ENCODE data around the gene SYNGR3. TPM values are rescaled to one million over a fixed set of nuclear protein-coding genes. Genes with fewer than 3 reads are reported as not detected.

The SYNGR3 gene
- polyA plus RNA-seq, 1 donor from 2014 or later = 61.0 TPM

DNA sequence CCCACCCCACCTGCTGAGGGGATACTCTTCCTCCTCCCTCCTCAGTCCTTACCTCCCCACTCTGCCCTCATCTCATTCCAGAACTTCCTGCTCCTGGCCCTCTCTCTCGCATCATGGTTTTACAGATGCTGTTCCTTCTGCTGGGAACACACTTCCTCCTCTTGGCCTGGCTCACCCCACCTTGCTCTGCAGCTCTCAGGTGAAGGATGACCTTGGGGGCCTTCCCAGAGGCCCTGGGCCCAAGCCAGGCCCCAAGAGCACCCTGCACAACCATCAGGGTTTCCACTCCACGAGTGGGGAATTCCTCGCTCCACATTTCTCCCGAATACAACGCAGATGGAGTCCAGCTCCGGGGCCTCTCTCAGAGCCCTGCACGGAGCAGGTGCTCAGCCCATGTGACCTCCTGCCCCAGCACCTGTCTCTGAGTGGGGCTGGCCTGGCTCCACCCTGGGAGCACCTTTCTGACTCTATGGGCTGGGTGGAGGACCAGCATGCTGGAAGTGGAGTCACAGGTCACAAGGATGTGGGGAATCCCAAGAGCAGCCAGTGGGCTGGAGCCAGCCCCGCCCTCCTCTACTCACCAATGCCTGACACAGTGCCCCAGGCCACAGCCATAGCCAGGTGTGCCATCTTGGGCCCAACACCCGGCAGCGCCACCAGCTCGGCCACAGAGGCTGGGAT is 53.4 kb downstream of the SYNGR3 start:
- no peaks in the 10 kb centered on the region for H3F3A ChIP-seq (ENCODE audit: insufficient read depth, low read length, poor library complexity, severe bottlenecking)
- peaks cover under 1% of the 10 kb centered on the region for H3K79me2 ChIP-seq (replicated peaks; ENCODE audit: insufficient read depth, low read length)
- H3K36me3 ChIP-seq (ENCODE audit: insufficient read depth, low read length) = no peaks in the 10 kb centered on the region
- no peaks in the 10 kb centered on the region for H3K9me3 ChIP-seq (ENCODE audit: low read length)
- H3K9me2 ChIP-seq (ENCODE audit: insufficient read depth, low read length) = no peaks in the 10 kb centered on the region
- H2AFZ ChIP-seq (ENCODE audit: low read depth, low read length) = no peak overlapping the region
- H4K20me1 ChIP-seq (ENCODE audit: insufficient read depth) = no peaks in the 10 kb centered on the region
- no peak overlapping the region for H3K4me3 ChIP-seq (ENCODE audit: low read length)
- no peak overlapping the region for H3K27ac ChIP-seq (ENCODE audit: low read length)
- no peak overlapping the region for H3K9ac ChIP-seq (ENCODE audit: low read length)
- TF ChIP-seq MXI1 (conservative IDR thresholded peaks at IDR 0.05; ENCODE audit: poor library complexity, severe bottlenecking) = no peak
- no peak for TF ChIP-seq TAF1 (IDR thresholded peaks at IDR 0.05; ENCODE audit: low read depth)
- TF ChIP-seq, protein P1, sequence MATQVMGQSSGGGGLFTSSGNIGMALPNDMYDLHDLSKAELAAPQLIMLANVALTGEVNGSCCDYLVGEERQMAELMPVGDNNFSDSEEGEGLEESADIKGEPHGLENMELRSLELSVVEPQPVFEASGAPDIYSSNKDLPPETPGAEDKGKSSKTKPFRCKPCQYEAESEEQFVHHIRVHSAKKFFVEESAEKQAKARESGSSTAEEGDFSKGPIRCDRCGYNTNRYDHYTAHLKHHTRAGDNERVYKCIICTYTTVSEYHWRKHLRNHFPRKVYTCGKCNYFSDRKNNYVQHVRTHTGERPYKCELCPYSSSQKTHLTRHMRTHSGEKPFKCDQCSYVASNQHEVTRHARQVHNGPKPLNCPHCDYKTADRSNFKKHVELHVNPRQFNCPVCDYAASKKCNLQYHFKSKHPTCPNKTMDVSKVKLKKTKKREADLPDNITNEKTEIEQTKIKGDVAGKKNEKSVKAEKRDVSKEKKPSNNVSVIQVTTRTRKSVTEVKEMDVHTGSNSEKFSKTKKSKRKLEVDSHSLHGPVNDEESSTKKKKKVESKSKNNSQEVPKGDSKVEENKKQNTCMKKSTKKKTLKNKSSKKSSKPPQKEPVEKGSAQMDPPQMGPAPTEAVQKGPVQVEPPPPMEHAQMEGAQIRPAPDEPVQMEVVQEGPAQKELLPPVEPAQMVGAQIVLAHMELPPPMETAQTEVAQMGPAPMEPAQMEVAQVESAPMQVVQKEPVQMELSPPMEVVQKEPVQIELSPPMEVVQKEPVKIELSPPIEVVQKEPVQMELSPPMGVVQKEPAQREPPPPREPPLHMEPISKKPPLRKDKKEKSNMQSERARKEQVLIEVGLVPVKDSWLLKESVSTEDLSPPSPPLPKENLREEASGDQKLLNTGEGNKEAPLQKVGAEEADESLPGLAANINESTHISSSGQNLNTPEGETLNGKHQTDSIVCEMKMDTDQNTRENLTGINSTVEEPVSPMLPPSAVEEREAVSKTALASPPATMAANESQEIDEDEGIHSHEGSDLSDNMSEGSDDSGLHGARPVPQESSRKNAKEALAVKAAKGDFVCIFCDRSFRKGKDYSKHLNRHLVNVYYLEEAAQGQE (IDR thresholded peaks at IDR 0.05; ENCODE audit: borderline replicate concordance) = no peak
- TF ChIP-seq EZH2 (IDR thresholded peaks at IDR 0.05; ENCODE audit: borderline replicate concordance, insufficient read depth, low read length, poor library complexity, severe bottlenecking) = no peak
- TF ChIP-seq POLR2AphosphoS5 (IDR thresholded peaks at IDR 0.05) = no peak
- TF ChIP-seq EP300 (conservative IDR thresholded peaks at IDR 0.05; ENCODE audit: poor library complexity, severe bottlenecking) = no peak
- no peak for TF ChIP-seq SMC3 (conservative IDR thresholded peaks at IDR 0.05; ENCODE audit: poor library complexity)
- TF ChIP-seq RAD21 (conservative IDR thresholded peaks at IDR 0.05) = no peak
- TF ChIP-seq, protein P2, sequence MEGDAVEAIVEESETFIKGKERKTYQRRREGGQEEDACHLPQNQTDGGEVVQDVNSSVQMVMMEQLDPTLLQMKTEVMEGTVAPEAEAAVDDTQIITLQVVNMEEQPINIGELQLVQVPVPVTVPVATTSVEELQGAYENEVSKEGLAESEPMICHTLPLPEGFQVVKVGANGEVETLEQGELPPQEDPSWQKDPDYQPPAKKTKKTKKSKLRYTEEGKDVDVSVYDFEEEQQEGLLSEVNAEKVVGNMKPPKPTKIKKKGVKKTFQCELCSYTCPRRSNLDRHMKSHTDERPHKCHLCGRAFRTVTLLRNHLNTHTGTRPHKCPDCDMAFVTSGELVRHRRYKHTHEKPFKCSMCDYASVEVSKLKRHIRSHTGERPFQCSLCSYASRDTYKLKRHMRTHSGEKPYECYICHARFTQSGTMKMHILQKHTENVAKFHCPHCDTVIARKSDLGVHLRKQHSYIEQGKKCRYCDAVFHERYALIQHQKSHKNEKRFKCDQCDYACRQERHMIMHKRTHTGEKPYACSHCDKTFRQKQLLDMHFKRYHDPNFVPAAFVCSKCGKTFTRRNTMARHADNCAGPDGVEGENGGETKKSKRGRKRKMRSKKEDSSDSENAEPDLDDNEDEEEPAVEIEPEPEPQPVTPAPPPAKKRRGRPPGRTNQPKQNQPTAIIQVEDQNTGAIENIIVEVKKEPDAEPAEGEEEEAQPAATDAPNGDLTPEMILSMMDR (IDR thresholded peaks at IDR 0.05; ENCODE audit: poor library complexity, severe bottlenecking) = no peak
- H3K27me3 ChIP-seq (ENCODE audit: insufficient read depth, low read depth, low read length) = no peaks in the 10 kb centered on the region
- no peak overlapping the region for H3K4me2 ChIP-seq (ENCODE audit: low read length)

Small RNA genes within 50 kb of the gene (small RNA-seq; reads per million reads assigned to genes)
- 0 to 5.1 (median 0) reads per million in 3 experiments for gene AC005363.2
- gene RN7SL219P = 0 reads per million in 3 experiments
- gene SNORA10 = 0 reads per million in 3 experiments
- gene SNORA64 = 0 reads per million in 3 experiments

Other genes starting within 250 kb of the SYNGR3 start
- gene NME3, start 218.4 kb upstream of the SYNGR3 start, polyA plus RNA-seq = 102 and 145 TPM in 2 replicates
- 21.2 and 25.6 TPM in 2 replicates for gene EME2, start 217.2 kb upstream of the SYNGR3 start, polyA plus RNA-seq
- 113 and 152 TPM in 2 replicates for gene MRPS34, start 216.8 kb upstream of the SYNGR3 start, polyA plus RNA-seq
- 315 and 373 TPM in 2 replicates for gene SPSB3, start 207.4 kb upstream of the SYNGR3 start, polyA plus RNA-seq
- 213 and 246 TPM in 2 replicates for gene NUBP2, start 207.0 kb upstream of the SYNGR3 start, polyA plus RNA-seq
- gene IGFALS, start 196.3 kb upstream of the SYNGR3 start, polyA plus RNA-seq = 1.2 and 3.0 TPM in 2 replicates
- gene HAGH, start 163.1 kb upstream of the SYNGR3 start, polyA plus RNA-seq = 163 and 196 TPM in 2 replicates
- 73.5 and 80.0 TPM in 2 replicates for gene FAHD1, start 162.8 kb upstream of the SYNGR3 start, polyA plus RNA-seq
- not detected in 2 replicates for gene MEIOB, start 117.8 kb upstream of the SYNGR3 start, polyA plus RNA-seq
- gene HS3ST6, start 71.6 kb upstream of the SYNGR3 start, polyA plus RNA-seq = not detected in 2 replicates
- 4.4 and 6.0 TPM in 2 replicates for gene MSRB1, start 46.8 kb upstream of the SYNGR3 start, polyA plus RNA-seq
- not detected in 2 replicates for gene RPL3L, start 35.3 kb upstream of the SYNGR3 start, polyA plus RNA-seq
- 215 and 217 TPM in 2 replicates for gene NDUFB10, start 30.4 kb upstream of the SYNGR3 start, polyA plus RNA-seq
- gene RPS2, start 25.1 kb upstream of the SYNGR3 start, polyA plus RNA-seq = 1,295 and 1,393 TPM in 2 replicates
- not detected in 2 replicates for gene RNF151, start 23.1 kb upstream of the SYNGR3 start, polyA plus RNA-seq
- 20.5 and 21.4 TPM in 2 replicates for gene TBL3, start 17.9 kb upstream of the SYNGR3 start, polyA plus RNA-seq
- gene NOXO1, start 8.5 kb upstream of the SYNGR3 start, polyA plus RNA-seq = 8.5 and 11.7 TPM in 2 replicates
- 37.8 and 42.3 TPM in 2 replicates for gene GFER, start 5.8 kb upstream of the SYNGR3 start, polyA plus RNA-seq
- 18.2 and 22.1 TPM in 2 replicates for gene ZNF598, start 19.9 kb downstream of the SYNGR3 start, polyA plus RNA-seq
- not detected in 2 replicates for gene NPW, start 29.8 kb downstream of the SYNGR3 start, polyA plus RNA-seq
- gene NHERF2, start 36.9 kb downstream of the SYNGR3 start, polyA plus RNA-seq = 3.4 and 4.1 TPM in 2 replicates
- 43.1 and 56.9 TPM in 2 replicates for gene NTHL1, start 57.9 kb downstream of the SYNGR3 start, polyA plus RNA-seq
- gene TSC2, start 58.0 kb downstream of the SYNGR3 start, polyA plus RNA-seq = 69.2 and 92.8 TPM in 2 replicates
- 176 and 232 TPM in 2 replicates for gene PKD1, start 145.9 kb downstream of the SYNGR3 start, polyA plus RNA-seq
- gene RAB26, start 158.7 kb downstream of the SYNGR3 start, polyA plus RNA-seq = 2.7 and 4.9 TPM in 2 replicates
- gene TRAF7, start 165.8 kb downstream of the SYNGR3 start, polyA plus RNA-seq = 30.9 and 42.5 TPM in 2 replicates
- 10.3 and 12.3 TPM in 2 replicates for gene CASKIN1, start 206.6 kb downstream of the SYNGR3 start, polyA plus RNA-seq
- 13.5 and 34.2 TPM in 2 replicates for gene MLST8, start 215.5 kb downstream of the SYNGR3 start, polyA plus RNA-seq
- gene BRICD5, start 220.9 kb downstream of the SYNGR3 start, polyA plus RNA-seq = 39.2 and 43.6 TPM in 2 replicates
- 42.2 and 44.1 TPM in 2 replicates for gene PGP, start 224.9 kb downstream of the SYNGR3 start, polyA plus RNA-seq
- 64.9 and 81.6 TPM in 2 replicates for gene E4F1, start 233.6 kb downstream of the SYNGR3 start, polyA plus RNA-seq
- gene DNASE1L2, start 246.5 kb downstream of the SYNGR3 start, polyA plus RNA-seq = 10.2 and 10.9 TPM in 2 replicates